DND-41 (cell line): ENCODE measurements around the gene UTF1.

Experiments used
- ATAC-seq: fragments of 200-7000 bp; cut with Tn5 transposase; 3 replicates; pipeline ENCODE4 v1.9.1; 2021; ENCODE audit warnings: low read depth; ENCODE audit not compliant: insufficient read depth
- DNase-seq: peaks from one replicate; pipeline ENCODE4 v3.0.0-alpha.2; 2020
- H2AFZ ChIP-seq: 2 replicates; pipeline ENCODE4 v1.6.0; 2012; ENCODE audit warnings: low read depth, low read length
- H3K27ac ChIP-seq: 2 replicates; pipeline ENCODE4 v1.5.1; 2012; ENCODE audit warnings: low read length, inconsistent platforms
- H3K27me3 ChIP-seq: fragments of 200-600 bp; sonication (generic); 2 replicates; pipeline ENCODE4 v1.6.0; 2012; ENCODE audit warnings: low read length, mild to moderate bottlenecking, inconsistent platforms; ENCODE audit not compliant: insufficient read depth, poor library complexity
- H3K36me3 ChIP-seq: 2 replicates; pipeline ENCODE4 v1.5.1; 2012; ENCODE audit warnings: low read length, inconsistent platforms; ENCODE audit not compliant: insufficient read depth
- H3K4me1 ChIP-seq: 2 replicates; pipeline ENCODE4 v1.5.1; 2012; ENCODE audit warnings: mild to moderate bottlenecking, low read length; ENCODE audit not compliant: insufficient read depth
- H3K4me2 ChIP-seq: 2 replicates; pipeline ENCODE4 v1.6.0; 2012; ENCODE audit warnings: mild to moderate bottlenecking, moderate library complexity, low read length, inconsistent platforms; ENCODE audit not compliant: insufficient read depth
- H3K4me3 ChIP-seq, 2 experiments: fragments of 200-600 bp in 1 of 2; shearing (Covaris generic) in 1 of 2; 2 replicates each; pipeline ENCODE4 v1.5.1; 2012 to 2016; ENCODE audit warnings: inconsistent platforms in 2 of 2, low read length in 2 of 2, mild to moderate bottlenecking in 2 of 2, low read depth in 1 of 2, moderate library complexity in 1 of 2
- H3K79me2 ChIP-seq: 2 replicates; pipeline ENCODE4 v1.6.0; 2012; ENCODE audit warnings: low read length, inconsistent platforms; ENCODE audit not compliant: insufficient read depth
- H3K9ac ChIP-seq: 2 replicates; pipeline ENCODE4 v1.6.0; 2012; ENCODE audit warnings: low read depth, mild to moderate bottlenecking, inconsistent platforms, low read length, moderate library complexity
- H3K9me3 ChIP-seq: 2 replicates; pipeline ENCODE4 v1.5.1; 2012; ENCODE audit warnings: low read length, moderate library complexity, mild to moderate bottlenecking, inconsistent platforms; ENCODE audit not compliant: insufficient read depth, severe bottlenecking
- H4K20me1 ChIP-seq: 2 replicates; pipeline ENCODE4 v1.6.0; 2012; ENCODE audit warnings: low read length; ENCODE audit not compliant: insufficient read depth
- EZH2 ChIP-seq: IDR thresholded peaks from 3 replicates; pipeline ENCODE4 v1.6.1; 2012; ENCODE audit warnings: borderline replicate concordance, low read depth, mild to moderate bottlenecking, moderate library complexity, low read length, inconsistent platforms; ENCODE audit not compliant: severe bottlenecking
- TF ChIP-seq, protein P1 (sequence below): IDR thresholded peaks from 2 replicates; pipeline ENCODE4 v1.5.1; 2012; ENCODE audit warnings: borderline replicate concordance, low read length, moderate library complexity, mild to moderate bottlenecking; ENCODE audit not compliant: poor library complexity, severe bottlenecking; ENCODE audit errors: extremely low read depth

UTF1 gene

DNA sequence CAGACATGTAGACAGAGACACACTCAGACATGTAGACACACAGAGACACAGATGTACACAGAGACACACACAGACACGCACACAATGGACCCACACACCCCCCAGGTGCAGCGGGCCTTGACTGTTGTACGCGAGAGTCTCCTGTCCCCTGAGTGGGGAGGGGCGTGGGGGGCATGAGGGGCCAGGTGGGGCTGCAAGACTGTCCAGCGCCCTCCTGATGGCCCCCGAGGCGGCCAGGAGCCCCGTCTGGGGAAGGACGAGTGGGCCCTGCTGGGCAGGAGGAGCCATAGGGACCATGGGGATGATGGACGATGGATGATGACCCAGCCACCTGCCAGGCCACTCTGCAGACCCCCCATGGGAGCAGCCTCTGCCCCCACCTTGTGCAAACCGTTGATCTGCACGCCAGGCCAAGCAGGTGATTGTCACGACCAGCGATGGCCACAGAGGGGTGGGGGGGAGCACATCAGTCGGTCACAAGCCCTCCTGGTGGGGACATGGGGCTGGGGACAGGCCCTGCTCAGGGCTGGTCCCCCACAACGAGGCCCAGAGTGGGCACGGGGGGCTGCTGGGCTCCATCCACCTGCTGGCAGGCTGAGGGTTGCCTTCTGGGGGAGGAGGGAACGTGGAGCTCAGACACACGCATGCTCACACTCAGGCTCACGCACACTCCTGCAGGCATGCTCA, 19.2 kb downstream of the UTF1 start:
- Histone ChIP-seq H3K4me3 (no peak overlapping the region), H3K27me3 (no peaks in the 10 kb centered on the region), H3K36me3 (no peaks in the 10 kb centered on the region), H3K79me2 (no peaks in the 10 kb centered on the region), H2AFZ (no peak overlapping the region), H3K4me1 (no peaks in the 10 kb centered on the region), H3K9ac (no peak overlapping the region), H4K20me1 (no peaks in the 10 kb centered on the region), H3K9me3 (no peaks in the 10 kb centered on the region), H3K27ac (no peak overlapping the region), H3K4me2 (no peak overlapping the region)
- no peak for TF ChIP-seq EZH2
- TF ChIP-seq, protein P1, sequence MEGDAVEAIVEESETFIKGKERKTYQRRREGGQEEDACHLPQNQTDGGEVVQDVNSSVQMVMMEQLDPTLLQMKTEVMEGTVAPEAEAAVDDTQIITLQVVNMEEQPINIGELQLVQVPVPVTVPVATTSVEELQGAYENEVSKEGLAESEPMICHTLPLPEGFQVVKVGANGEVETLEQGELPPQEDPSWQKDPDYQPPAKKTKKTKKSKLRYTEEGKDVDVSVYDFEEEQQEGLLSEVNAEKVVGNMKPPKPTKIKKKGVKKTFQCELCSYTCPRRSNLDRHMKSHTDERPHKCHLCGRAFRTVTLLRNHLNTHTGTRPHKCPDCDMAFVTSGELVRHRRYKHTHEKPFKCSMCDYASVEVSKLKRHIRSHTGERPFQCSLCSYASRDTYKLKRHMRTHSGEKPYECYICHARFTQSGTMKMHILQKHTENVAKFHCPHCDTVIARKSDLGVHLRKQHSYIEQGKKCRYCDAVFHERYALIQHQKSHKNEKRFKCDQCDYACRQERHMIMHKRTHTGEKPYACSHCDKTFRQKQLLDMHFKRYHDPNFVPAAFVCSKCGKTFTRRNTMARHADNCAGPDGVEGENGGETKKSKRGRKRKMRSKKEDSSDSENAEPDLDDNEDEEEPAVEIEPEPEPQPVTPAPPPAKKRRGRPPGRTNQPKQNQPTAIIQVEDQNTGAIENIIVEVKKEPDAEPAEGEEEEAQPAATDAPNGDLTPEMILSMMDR = peak; percentile 10
- no peak for DNase-seq
- ATAC-seq = no peak

DNA sequence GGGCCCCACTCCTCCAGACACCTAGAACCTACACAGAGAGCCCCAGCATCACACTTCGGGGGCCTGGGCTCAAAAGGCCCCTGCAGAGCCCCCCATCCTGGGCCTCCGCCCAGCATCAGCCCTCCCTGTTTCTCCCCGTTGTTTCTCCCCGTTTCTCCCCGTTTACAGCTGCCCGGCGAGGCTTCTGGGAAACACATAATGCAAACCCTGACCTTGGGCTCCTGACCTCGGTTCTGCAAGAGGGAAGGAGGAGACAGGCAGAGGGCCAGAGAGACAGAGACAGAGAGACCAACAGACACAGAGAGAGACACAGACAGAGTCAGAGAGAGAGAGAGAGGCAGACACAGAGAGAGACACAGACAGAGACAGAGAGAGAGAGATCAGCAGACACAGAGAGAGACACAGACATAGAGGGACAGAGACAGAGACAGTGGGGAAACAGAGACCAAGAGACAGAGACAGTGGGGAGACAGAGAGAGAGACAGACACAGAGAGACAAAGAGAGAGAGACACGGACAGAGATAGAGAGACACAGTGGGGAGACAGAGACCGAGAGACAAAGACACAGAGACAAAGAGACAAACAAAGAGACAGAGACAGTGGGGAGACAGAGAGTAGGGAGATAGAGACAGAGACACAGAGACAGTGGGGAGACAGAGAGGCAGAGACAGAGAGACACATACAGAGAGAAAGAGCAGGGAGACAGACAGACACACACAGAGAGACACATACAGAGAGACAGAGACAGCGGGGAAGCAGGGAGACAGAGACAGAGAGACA, 20.1 kb downstream of the UTF1 start:
- no peak overlapping the region for H3K27ac ChIP-seq
- no peaks in the 10 kb centered on the region for H3K27me3 ChIP-seq
- TF ChIP-seq, protein P1 = no peak
- TF ChIP-seq EZH2 = no peak
- no peaks in the 10 kb centered on the region for H3K9me3 ChIP-seq
- H2AFZ ChIP-seq = no peak overlapping the region
- no peak overlapping the region for H3K4me3 ChIP-seq
- no peak for ATAC-seq
- no peaks in the 10 kb centered on the region for H4K20me1 ChIP-seq
- no peak overlapping the region for H3K9ac ChIP-seq
- no peaks in the 10 kb centered on the region for H3K36me3 ChIP-seq
- no peak for DNase-seq
- H3K4me1 ChIP-seq = no peaks in the 10 kb centered on the region
- H3K79me2 ChIP-seq = no peaks in the 10 kb centered on the region
- no peak overlapping the region for H3K4me2 ChIP-seq

DNA sequence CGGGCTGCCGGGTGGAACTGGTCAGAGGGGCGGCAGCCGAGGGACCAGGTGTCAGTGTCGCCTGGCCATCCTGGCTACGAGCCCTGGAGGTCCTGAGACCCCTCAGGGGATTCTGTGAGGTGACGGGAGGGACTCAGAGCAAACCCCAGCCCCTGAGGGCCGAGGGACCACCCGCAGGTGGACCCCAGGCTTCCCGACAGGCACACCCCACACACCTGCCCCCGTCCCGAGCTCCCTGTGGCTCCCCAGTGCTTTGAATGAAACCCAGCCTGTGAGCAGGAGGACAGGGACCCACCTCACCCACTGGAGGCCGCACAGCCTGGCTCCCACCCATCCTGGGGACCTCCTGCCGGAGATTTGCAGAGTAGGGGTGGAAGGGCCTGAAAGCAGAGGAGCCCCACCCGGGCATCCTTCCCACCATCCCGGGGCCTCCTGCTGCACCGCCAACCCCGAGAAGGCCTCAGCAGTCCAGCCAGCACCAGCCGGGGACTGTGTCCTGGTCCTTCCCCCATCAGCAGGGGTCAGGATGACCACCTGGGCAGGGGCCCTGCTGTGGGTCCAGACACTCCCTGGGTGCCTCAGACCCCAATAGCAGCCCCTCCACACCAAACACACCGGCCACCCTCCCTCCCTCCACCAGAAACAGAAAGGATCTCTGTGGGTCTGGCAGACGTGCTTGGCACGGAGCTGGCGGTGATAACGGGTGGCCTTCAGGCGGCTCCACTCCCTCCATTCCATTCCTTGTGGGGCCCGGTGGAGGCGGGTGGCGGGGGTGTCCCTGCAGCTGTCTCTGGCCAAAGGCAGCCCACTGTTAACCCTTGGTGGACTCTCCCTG, 21.6 kb downstream of the UTF1 start:
- H3K9me3 ChIP-seq = no peaks in the 10 kb centered on the region
- H3K79me2 ChIP-seq = no peaks in the 10 kb centered on the region
- H3K4me3 ChIP-seq = no peak overlapping the region
- TF ChIP-seq EZH2 = no peak
- TF ChIP-seq, protein P1 = no peak
- DNase-seq (no peak), ATAC-seq (no peak)
- no peaks in the 10 kb centered on the region for H3K27me3 ChIP-seq
- no peak overlapping the region for H2AFZ ChIP-seq
- no peaks in the 10 kb centered on the region for H3K36me3 ChIP-seq
- no peaks in the 10 kb centered on the region for H4K20me1 ChIP-seq
- H3K4me1 ChIP-seq = no peaks in the 10 kb centered on the region
- no peak overlapping the region for H3K4me2 ChIP-seq
- no peak overlapping the region for H3K27ac ChIP-seq
- no peak overlapping the region for H3K9ac ChIP-seq
